GM12878 (cell line): ENCODE data around the gene SORBS1. TPM values are rescaled to one million over a fixed set of nuclear protein-coding genes. Genes with fewer than 3 reads are reported as not detected.

Experiments
- ATAC-seq: fragments of 200-7000 bp; cut with Tn5 transposase; 3 replicates; pipeline ENCODE4 v1.9.1; 2020; ENCODE audit warnings: mild to moderate bottlenecking, moderate library complexity
- BruUV-seq: library from RNA; stranded (reverse); fragments of 400-500 nt; replicated peaks from 2 replicates; lab custom pipeline; 2021; lab: Mats Ljungman, UMichigan
- CTCF ChIA-PET: fragments of 300-600 bp; sonication (Branson Sonifier 250); formaldehyde crosslinking; extraction: SDS; loops from one replicate; lab custom pipeline; 2021; ENCODE audit warnings: inconsistent platforms; lab: Yijun Ruan, JAX
- POLR2A ChIA-PET: fragments of 350-600 bp; formaldehyde crosslinking; extraction: SDS; loops from one replicate; lab custom pipeline; 2021; ENCODE audit warnings: inconsistent platforms; lab: Charles Lee
- RAD21 ChIA-PET: fragments of 300-600 bp; sonication (Branson Sonifier 250); formaldehyde crosslinking; loops from one replicate; lab custom pipeline; 2023; ENCODE audit warnings: antibody characterized with exemption; ENCODE audit not compliant: unreplicated experiment; lab: Charles Lee
- SMC1A ChIA-PET: fragments of 300-600 bp; sonication (Branson Sonifier 250); formaldehyde crosslinking; loops from one replicate; lab custom pipeline; 2023; ENCODE audit not compliant: unreplicated experiment, uncharacterized antibody; lab: Charles Lee
- DNase-seq: peaks from one replicate; pipeline ENCODE4 v3.0.0-alpha.2; 2011; ENCODE audit warnings: low read depth, low spot score
- FAIRE-seq: peaks from 3 replicates; lab custom pipeline; 2011; peaks lifted over from hg19 to GRCh38; lab: Jason Lieb, UNC
- H2AFZ ChIP-seq: 2 replicates; pipeline ENCODE4 v1.6.0; 2011; ENCODE audit warnings: low read depth, low read length, control low read depth; ENCODE audit not compliant: control insufficient read depth
- H3K27ac ChIP-seq: 2 replicates; pipeline ENCODE4 v1.5.1; 2011; ENCODE audit warnings: control low read depth; ENCODE audit not compliant: control insufficient read depth, insufficient read depth
- H3K27me3 ChIP-seq, 2 experiments: replicated peaks in 1 of 2; 2 replicates each; pipeline versions ENCODE4 v1.6.0 to v1.6.1; 2011; ENCODE audit warnings: low read length in 1 of 2; ENCODE audit not compliant: control insufficient read depth in 2 of 2, insufficient read depth in 2 of 2
- H3K36me3 ChIP-seq, 2 experiments: 2 replicates each; pipeline ENCODE4 v1.5.1; 2011; ENCODE audit warnings: low read length in 1 of 2; ENCODE audit not compliant: control insufficient read depth in 2 of 2, insufficient read depth in 2 of 2
- H3K4me1 ChIP-seq: 2 replicates; pipeline ENCODE4 v1.6.1; 2011; ENCODE audit warnings: mild to moderate bottlenecking, low read length, moderate library complexity, mixed read lengths; ENCODE audit not compliant: control insufficient read depth, insufficient read depth
- H3K4me2 ChIP-seq: 2 replicates; pipeline ENCODE4 v1.6.0; 2011; ENCODE audit warnings: control low read depth; ENCODE audit not compliant: control insufficient read depth, insufficient read depth
- H3K4me3 ChIP-seq: fragments of 200-600 bp; sonication (generic); 2 replicates; pipeline ENCODE4 v1.5.1; 2016
- H3K79me2 ChIP-seq: 2 replicates; pipeline ENCODE4 v1.6.0; 2011; ENCODE audit warnings: low read length; ENCODE audit not compliant: control insufficient read depth, insufficient read depth
- H3K9ac ChIP-seq: 2 replicates; pipeline ENCODE4 v1.8.0; 2011; ENCODE audit warnings: low read length, control low read depth, mixed read lengths; ENCODE audit not compliant: control insufficient read depth, insufficient read depth
- H3K9me3 ChIP-seq: replicated peaks from 3 replicates; pipeline ENCODE4 v1.5.1; 2011; ENCODE audit warnings: mild to moderate bottlenecking, low read length; ENCODE audit not compliant: control insufficient read depth, insufficient read depth
- H4K20me1 ChIP-seq: 2 replicates; pipeline ENCODE4 v1.6.0; 2011; ENCODE audit not compliant: control insufficient read depth, insufficient read depth
- HCFC1 ChIP-seq: fragments of 150-350 bp; IDR thresholded peaks from 2 replicates; pipeline ENCODE4 v1.6.1; 2014; ENCODE audit warnings: low read length
- IRF4 ChIP-seq: IDR thresholded peaks from 2 replicates; pipeline ENCODE4 v1.6.1; 2011; ENCODE audit warnings: low read depth, low read length
- PML ChIP-seq: IDR thresholded peaks from 2 replicates; pipeline ENCODE4 v1.6.1; 2012; ENCODE audit warnings: low read length, inconsistent platforms
- WGBS: methylation state at CpG from one replicate; pipeline ENCODE4 v1.1.6; 2016; ENCODE audit warnings: low lambda C conversion rate; ENCODE audit not compliant: insufficient replicate concordance, insufficient coverage; ENCODE audit errors: missing lambda C conversion rate; 5-methylcytosine and 5-hydroxymethylcytosine counted together
- in situ Hi-C: fragments of 300-500 bp; cut with MboI; formaldehyde crosslinking; loops from 9 replicates; pipeline ENCODE4 v1.14.3; 2018; ENCODE audit warnings: mixed read lengths
- intact Hi-C: fragments of 100-400 bp; cut with micrococcal nuclease; formaldehyde crosslinking; loops from one replicate; pipeline ENCODE4 v1.14.2; 2022; ENCODE audit not compliant: unreplicated experiment
- polyA plus RNA-seq, 11 experiments: library from polyadenylated mRNA; depleted of rRNA in 4 of 11; unstranded in 6 of 11; stranded (reverse) in 5 of 11; fragments of >200 nt; fragmentation: Nextera tagmentation in 4 of 11; fragmentation: Illumina TruSeq in 1 of 11; extraction: Ambion mirVana in 4 of 11; extraction: Trizol in 1 of 11; gene quantifications; 1 replicate in 1 of 11; 2 replicates in 10 of 11; pipeline versions ENCODE4 v1.2.1 to v1.2.3, GENCODE V29; 2011 to 2016; ENCODE audit warnings: inconsistent platforms in 2 of 11, missing spikeins in 2 of 11, low read depth in 1 of 11
- total RNA-seq, 4 experiments: library from RNA; depleted of rRNA in 3 of 4; stranded (reverse); fragments of >200 nt in 3 of 4; fragmentation: Illumina TruSeq in 1 of 4; extraction: Trizol in 1 of 4; gene quantifications; 2 replicates each; pipeline versions ENCODE4 v1.2.1 to v1.2.3, GENCODE V29; 2013 to 2021
- TF ChIP-seq, protein P1 (sequence below): fragments of 450-650 bp; IDR thresholded peaks from 2 replicates; pipeline ENCODE4 v1.6.1; 2018; ENCODE audit warnings: mild to moderate bottlenecking, low read depth, moderate library complexity; ENCODE audit not compliant: partially characterized antibody

SORBS1 gene
- total and polyA plus RNA-seq, 10 of the 15 experiments (the other 5 are each of a cell fraction or from before 2014, with no cell fraction given): 0.13 to 0.75 (median 0.39) TPM

DNA sequence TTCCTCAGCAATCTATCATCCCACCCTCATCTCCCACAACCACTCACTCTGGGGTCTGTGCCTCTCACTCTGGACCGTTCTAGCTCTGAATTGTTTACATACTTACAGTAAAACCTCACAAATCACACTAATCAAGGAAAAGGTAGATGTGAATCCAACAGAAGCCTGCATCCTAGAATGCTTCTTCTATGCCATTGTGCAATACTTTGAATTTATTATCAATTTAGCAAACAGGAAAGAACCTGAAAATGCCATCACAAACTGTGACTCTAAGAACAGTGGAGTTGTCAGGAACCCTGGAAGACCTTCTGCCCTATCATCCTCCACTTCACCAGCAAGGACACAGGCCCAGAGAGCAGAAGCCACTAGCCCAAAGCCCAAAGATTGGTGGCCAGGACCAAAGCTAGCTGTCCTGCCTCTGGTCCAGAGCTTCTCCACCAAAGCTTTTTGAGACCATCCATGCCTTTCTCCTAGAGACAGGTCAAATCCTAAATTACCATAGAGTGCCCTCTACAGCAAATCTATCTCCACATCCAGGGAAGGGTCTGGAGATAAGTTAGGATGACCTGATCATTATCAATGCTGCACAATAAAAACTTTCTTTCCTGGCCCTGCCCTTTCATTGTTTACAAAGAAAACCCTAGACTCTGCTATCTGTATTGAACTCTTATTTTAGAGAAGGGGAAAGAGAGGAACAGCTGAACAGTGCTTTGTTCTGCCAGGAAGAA, 2.4 kb downstream of the SORBS1 start:
- Histone ChIP-seq H3K4me3 (no peak overlapping the region), H3K79me2 (no peaks in the 10 kb centered on the region), H3K4me1 (no peaks in the 10 kb centered on the region; the same call in 1 of the 2 replicates), H3K27ac (no peak overlapping the region), H3K36me3 (no peaks in the 10 kb centered on the region), H3K27me3 (peaks cover 3% of the 10 kb centered on the region in 2 experiments; a peak in 3 of 4 replicates), H2AFZ (no peak overlapping the region), H4K20me1 (peaks cover 2% of the 10 kb centered on the region; the same call in 1 of the 2 replicates), H3K9ac (no peak overlapping the region), H3K4me2 (no peak overlapping the region), H3K9me3 (no peaks in the 10 kb centered on the region)
- ChIA-PET RAD21 (no interaction called here), CTCF (no interaction called here), SMC1A (no interaction called here), POLR2A (no interaction called here)
- 19% methylated on average over 1 of the region's 1 CpG for WGBS
- no peak for FAIRE-seq
- no peak for ATAC-seq
- in situ Hi-C loops: no loop called here
- no TSS peak for BruUV-seq
- DNase-seq: no peak
- intact Hi-C loops: no loop called here
- TF ChIP-seq IRF4 (no peak), PML (no peak), HCFC1 (no peak)
- TF ChIP-seq, protein P1, sequence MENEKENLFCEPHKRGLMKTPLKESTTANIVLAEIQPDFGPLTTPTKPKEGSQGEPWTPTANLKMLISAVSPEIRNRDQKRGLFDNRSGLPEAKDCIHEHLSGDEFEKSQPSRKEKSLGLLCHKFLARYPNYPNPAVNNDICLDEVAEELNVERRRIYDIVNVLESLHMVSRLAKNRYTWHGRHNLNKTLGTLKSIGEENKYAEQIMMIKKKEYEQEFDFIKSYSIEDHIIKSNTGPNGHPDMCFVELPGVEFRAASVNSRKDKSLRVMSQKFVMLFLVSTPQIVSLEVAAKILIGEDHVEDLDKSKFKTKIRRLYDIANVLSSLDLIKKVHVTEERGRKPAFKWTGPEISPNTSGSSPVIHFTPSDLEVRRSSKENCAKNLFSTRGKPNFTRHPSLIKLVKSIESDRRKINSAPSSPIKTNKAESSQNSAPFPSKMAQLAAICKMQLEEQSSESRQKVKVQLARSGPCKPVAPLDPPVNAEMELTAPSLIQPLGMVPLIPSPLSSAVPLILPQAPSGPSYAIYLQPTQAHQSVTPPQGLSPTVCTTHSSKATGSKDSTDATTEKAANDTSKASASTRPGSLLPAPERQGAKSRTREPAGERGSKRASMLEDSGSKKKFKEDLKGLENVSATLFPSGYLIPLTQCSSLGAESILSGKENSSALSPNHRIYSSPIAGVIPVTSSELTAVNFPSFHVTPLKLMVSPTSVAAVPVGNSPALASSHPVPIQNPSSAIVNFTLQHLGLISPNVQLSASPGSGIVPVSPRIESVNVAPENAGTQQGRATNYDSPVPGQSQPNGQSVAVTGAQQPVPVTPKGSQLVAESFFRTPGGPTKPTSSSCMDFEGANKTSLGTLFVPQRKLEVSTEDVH: no peak
- TF ChIP-seq, all 136 proteins: peak for 0
